ENCODE measurements around the gene CMTM6.
"Not testable (repeated sequence)": the region's sequence is repeated elsewhere in the genome, so short reads cannot be mapped to it uniquely, and the experiment has no call there.

Gene CMTM6

GRCh38 chr3:32467333-32468070 lies 35.1 kb downstream of the CMTM6 start:
- peak; percentile 62 to 68 for DNase-seq (ENCODE audit: low read depth in 1 of 2, low spot score in 1 of 2)

- not testable (repeated sequence) for DNase-seq (ENCODE audit: low read depth in 1 of 2, low spot score in 1 of 2)
Observed at GRCh38 chr3:32466808-32467207, 35.8 kb downstream of the CMTM6 start.

- not testable (repeated sequence) for DNase-seq (ENCODE audit: low read depth in 1 of 2, low spot score in 1 of 2)
Observed at GRCh38 chr3:32464726-32465125, 37.9 kb downstream of the CMTM6 start.

DNA sequence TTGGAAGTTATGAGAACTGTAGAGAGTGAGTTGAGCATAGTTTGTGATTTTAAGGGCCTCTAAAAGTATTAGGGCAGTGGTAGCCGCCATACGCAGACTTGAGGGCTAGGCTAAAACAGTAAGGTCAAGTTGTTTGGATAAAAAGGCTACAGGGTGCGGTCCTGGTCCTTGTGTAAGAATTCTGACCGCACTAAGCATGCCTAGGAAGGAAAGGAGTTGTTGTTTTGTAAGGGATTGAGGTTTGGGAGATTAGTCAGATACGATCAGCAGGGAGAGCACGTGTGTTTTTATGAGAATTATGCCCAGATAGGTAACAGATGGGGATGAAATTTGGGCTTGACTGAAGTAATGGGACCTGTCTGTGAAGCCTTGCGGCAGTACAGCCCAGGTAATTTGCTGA lies 39.2 kb downstream of the CMTM6 start:
- DNase-seq (ENCODE audit: low read depth in 1 of 2, low spot score in 1 of 2): not testable (repeated sequence)

GRCh38 chr3:32462191-32462986 lies 40.3 kb downstream of the CMTM6 start:
- DNase-seq (ENCODE audit: low read depth in 1 of 2, low spot score in 1 of 2): not testable (repeated sequence)

DNA sequence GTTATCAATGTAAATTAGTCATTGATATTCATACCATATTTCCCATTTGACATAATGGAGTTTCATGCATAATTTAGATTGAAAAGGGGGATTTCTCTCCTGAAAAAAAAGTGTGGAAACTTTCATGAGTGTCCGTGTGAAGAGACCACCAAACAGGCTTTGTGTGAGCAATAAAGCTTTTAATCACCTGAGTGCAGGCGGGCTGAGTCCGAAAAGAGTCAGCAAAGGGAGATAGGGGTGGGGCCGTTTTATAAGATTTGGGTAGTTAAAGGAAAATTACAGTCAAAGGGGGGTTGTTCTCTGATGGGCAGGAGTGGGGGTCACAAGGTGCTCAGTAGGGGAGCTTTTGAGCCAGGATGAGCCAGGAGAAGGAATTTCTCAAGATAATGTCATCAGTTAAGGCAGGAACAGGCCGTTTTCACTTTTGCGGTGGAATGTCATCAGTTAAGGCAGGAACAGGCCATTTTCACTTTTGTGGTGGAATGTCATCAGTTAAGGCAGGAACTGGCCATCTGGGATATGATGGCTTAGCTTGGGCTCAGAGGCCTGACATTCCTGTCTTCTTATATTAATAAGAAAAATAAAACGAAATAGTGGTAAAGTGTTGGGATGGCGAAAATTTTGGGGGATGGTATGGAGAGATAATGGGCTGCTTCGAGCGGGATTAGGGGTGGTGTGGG lies 41.7 kb downstream of the CMTM6 start:
- not testable (repeated sequence) for DNase-seq (ENCODE audit: low read depth in 1 of 2, low spot score in 1 of 2)

- peak in 1 of 2 donors; percentile 62 for DNase-seq (ENCODE audit: low read depth in 1 of 2, low spot score in 1 of 2)
Observed at GRCh38 chr3:32460031-32460749, 42.5 kb downstream of the CMTM6 start.

- DNase-seq (ENCODE audit: low read depth in 1 of 2, low spot score in 1 of 2): no peak
Observed at GRCh38 chr3:32459450-32459849, 43.2 kb downstream of the CMTM6 start.

- DNase-seq (ENCODE audit: low read depth in 1 of 2, low spot score in 1 of 2): peak in 1 of 2 donors; percentile 26
Observed at GRCh38 chr3:32457971-32458471, 44.6 kb downstream of the CMTM6 start.

GRCh38 chr3:32456429-32457130 lies 46.1 kb downstream of the CMTM6 start:
- no peak for DNase-seq (ENCODE audit: low read depth in 1 of 2, low spot score in 1 of 2)

DNA sequence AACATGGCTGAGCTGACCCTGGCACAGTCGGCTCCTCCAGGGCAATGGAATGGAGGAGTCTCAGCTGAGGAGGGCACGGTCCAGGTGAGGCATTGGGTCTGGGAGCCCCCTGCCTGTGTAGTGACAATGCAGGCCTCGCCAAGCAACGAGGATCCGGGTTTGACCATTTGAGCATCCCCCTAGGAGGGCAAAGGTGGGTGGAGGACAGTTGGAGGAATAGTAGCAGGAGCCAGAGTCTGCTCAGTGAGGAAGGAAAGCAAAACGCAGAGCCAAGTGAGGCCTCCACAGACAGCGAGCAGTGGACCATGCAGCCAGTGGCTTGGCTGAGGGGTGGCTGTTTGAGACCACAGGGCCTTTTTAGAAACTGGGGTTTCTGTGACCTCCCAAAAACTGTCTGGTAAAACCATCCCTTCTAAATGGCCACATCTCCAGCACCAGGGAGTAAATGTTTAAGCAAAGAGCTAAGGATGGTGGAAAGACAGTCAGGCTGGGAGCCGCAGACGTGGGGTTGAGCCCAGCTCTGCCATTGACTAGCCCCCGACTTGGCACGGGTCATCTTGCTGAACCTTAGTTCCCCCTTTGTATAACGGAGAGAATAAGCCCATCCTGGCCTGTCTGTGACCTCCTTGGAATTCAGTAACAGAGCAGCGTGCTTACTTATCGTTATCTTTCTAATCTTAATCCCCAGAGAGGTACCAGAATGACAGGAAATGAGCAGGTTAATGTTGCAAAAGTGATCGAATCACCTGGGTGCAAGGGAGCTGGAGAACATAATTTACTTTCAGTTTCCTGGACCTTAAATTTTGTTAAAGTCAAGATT lies 46.8 kb downstream of the CMTM6 start:
- DNase-seq (ENCODE audit: low read depth in 1 of 2, low spot score in 1 of 2): no peak

GRCh38 chr3:32454731-32455608 lies 47.7 kb downstream of the CMTM6 start:
- DNase-seq (ENCODE audit: low read depth in 1 of 2, low spot score in 1 of 2): no peak

- no peak for DNase-seq (ENCODE audit: low read depth in 1 of 2, low spot score in 1 of 2)
Observed at GRCh38 chr3:32454111-32454510, 48.5 kb downstream of the CMTM6 start.

DNA sequence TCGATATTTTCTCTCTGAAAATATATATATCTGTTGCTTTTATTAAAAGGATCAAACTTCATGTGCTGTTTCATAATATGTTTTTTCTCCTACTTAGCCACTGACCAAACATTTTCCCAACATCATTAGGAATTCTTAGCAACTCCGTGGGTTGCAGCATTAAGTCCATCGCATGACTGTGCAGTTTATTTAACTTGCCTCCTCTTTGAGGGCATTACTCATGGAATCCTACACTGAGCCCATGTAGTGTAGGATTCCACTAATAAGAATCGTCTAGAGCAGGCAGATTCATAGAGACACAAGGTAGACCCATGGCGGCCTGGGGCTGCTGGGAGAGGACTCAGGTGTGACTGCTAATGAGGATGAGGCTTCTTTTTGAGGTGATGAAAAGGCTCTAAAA lies 49.3 kb downstream of the CMTM6 start:
- DNase-seq (ENCODE audit: low read depth in 1 of 2, low spot score in 1 of 2): no peak

GRCh38 chr3:32452009-32452408 lies 50.6 kb downstream of the CMTM6 start:
- DNase-seq (ENCODE audit: low read depth in 1 of 2, low spot score in 1 of 2): no peak

GRCh38 chr3:32450992-32451659 lies 51.5 kb downstream of the CMTM6 start:
- no peak for DNase-seq (ENCODE audit: low read depth in 1 of 2, low spot score in 1 of 2)

DNA sequence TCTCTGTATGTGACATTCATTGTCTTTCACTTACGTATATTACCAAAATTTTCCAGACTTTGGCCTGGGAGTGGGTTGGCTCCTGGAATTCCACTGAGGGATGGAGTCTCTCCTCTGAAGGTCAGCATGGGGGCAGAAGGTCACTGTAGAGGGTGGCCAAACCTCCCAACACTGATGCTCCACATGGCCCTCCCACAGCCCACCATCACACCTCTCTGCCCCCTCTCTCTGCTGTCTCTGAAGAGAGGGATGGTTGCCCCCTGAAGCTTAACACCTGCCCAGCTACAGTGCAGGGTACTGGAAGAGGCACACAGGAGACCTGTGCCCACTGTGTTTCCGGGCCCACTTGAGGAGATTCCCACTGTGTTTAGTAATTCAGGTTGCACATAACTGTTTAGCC lies 52.2 kb downstream of the CMTM6 start:
- DNase-seq (ENCODE audit: low read depth in 1 of 2, low spot score in 1 of 2): no peak

- no peak for DNase-seq (ENCODE audit: low read depth in 1 of 2, low spot score in 1 of 2)
Observed at GRCh38 chr3:32449691-32450090, 53.0 kb downstream of the CMTM6 start.

Data from activated CD4-positive, alpha-beta T cell treated with anti-CD3 and anti-CD28 coated beads, Interleukin-2, amount 50 U/mL, for 24 hours (primary cell).